ENCODE data around the gene SLC34A3. TPM values are rescaled to one million over a fixed set of nuclear protein-coding genes. Genes with fewer than 3 reads are reported as not detected.
A peak's percentile ranks its signal among the peaks of the same experiment; 100 is the strongest.

The SLC34A3 gene
- total RNA-seq, 1 experiment from 2014 or later: not detected

DNA sequence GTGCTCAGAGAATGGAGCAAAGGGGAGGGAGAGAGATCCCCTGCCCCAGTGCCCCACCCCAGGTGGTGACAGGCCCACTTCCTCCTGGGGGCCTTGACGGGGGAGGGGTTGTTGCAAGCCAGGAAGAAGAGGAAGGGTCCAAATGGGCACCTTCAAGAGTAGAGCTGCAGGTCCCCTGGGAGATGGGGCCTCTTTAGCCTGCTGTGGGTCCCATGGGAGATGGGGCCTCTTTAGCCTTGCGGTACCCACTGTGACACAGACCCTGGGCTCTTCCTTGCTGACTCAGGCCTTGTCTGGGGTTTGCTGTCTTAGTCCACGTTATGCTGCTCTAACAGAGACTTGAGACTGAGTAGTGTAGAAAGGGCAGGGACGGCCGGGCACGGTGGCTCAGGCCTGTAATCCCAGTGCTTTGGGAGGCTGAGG is 37.2 kb downstream of the SLC34A3 start:
- no TSS peak for BruUV-seq (replicated peaks)
- peaks cover 7% of the 10 kb centered on the region for H3K4me1 Mint-ChIP-seq (ENCODE audit: insufficient read depth, unreplicated experiment)
- H3K9me3 Mint-ChIP-seq (ENCODE audit: unreplicated experiment): no peaks in the 10 kb centered on the region
- POLR2A ChIA-PET: interaction anchor here (0.7 kb wide), 1 partner anchor 43 kb away, joined by 3 read pairs; the partner anchor contains the start of gene CYSRT1
- CTCF ChIA-PET: interaction anchor here (0.5 to 1.2 kb wide), 8 partner anchors 10 to 541 kb away, joined by 3 to 4 read pairs (median 3); partner anchors contain the start of gene TOR4A
- H3K27ac Mint-ChIP-seq (ENCODE audit: low read depth, unreplicated experiment): no peak overlapping the region
- H3K36me3 Mint-ChIP-seq (ENCODE audit: insufficient read depth, unreplicated experiment): peaks cover 44% of the 10 kb centered on the region
- H3K4me3 Mint-ChIP-seq (ENCODE audit: unreplicated experiment): no peak overlapping the region
- DNase-seq (ENCODE audit: unreplicated experiment): no peak
- no peaks in the 10 kb centered on the region for H3K27me3 Mint-ChIP-seq (ENCODE audit: insufficient read depth, unreplicated experiment)
- intact Hi-C loops (cut with micrococcal nuclease): no loop called here
- TF ChIP-seq, protein P1, sequence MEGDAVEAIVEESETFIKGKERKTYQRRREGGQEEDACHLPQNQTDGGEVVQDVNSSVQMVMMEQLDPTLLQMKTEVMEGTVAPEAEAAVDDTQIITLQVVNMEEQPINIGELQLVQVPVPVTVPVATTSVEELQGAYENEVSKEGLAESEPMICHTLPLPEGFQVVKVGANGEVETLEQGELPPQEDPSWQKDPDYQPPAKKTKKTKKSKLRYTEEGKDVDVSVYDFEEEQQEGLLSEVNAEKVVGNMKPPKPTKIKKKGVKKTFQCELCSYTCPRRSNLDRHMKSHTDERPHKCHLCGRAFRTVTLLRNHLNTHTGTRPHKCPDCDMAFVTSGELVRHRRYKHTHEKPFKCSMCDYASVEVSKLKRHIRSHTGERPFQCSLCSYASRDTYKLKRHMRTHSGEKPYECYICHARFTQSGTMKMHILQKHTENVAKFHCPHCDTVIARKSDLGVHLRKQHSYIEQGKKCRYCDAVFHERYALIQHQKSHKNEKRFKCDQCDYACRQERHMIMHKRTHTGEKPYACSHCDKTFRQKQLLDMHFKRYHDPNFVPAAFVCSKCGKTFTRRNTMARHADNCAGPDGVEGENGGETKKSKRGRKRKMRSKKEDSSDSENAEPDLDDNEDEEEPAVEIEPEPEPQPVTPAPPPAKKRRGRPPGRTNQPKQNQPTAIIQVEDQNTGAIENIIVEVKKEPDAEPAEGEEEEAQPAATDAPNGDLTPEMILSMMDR (IDR thresholded peaks at IDR 0.05; ENCODE audit: unreplicated experiment): no peak

DNA sequence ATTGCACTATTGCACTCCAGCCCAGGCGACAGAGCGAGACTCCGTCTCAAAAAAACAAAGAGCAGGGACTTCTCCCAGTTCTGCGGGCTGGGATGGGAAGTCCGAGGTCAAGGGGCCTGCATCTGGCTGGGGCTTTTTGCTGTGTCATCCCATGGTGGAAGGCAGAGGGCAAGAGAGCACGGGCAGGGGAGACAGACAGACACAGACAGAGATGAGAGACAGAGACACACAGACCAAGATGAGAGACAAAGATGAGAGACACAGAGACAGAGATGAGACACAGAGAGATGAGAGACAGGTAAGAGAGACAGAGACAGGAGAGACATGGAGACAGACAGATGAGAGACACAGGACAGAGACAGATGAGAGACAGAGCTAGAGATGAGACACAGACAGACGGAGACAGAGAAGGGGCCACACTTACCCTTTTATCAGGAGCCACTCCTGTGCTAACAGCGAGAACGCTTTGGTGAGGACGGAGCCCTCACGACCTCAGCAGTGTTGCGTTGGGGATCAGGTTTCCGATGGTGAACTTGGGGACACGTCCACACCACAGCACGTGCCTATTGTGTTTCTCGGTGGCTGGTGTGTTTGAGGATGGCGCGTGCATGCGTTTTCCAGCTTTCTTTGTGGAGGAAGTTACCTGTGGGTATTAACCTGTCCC is 38.0 kb downstream of the SLC34A3 start:
- BruUV-seq (replicated peaks): no TSS peak
- Mint-ChIP-seq H3K27me3 (ENCODE audit: insufficient read depth, unreplicated experiment) (no peaks in the 10 kb centered on the region), H3K36me3 (ENCODE audit: insufficient read depth, unreplicated experiment) (peaks cover 44% of the 10 kb centered on the region), H3K4me1 (ENCODE audit: insufficient read depth, unreplicated experiment) (peaks cover 10% of the 10 kb centered on the region), H3K4me3 (ENCODE audit: unreplicated experiment) (no peak overlapping the region), H3K27ac (ENCODE audit: low read depth, unreplicated experiment) (no peak overlapping the region), H3K9me3 (ENCODE audit: unreplicated experiment) (no peaks in the 10 kb centered on the region)
- no peak for DNase-seq (ENCODE audit: unreplicated experiment)
- intact Hi-C loops (cut with micrococcal nuclease): no loop called here
- ChIA-PET POLR2A (interaction anchor here (0.6 to 1.4 kb wide), 3 partner anchors 14 to 44 kb away, joined by 3 to 5 read pairs (median 4); partner anchors contain the start of gene CYSRT1), CTCF (interaction anchor here (0.6 to 0.8 kb wide), 4 partner anchors 11 to 541 kb away, joined by 3 to 4 read pairs (median 3); no protein-coding TSS in a partner anchor)
- TF ChIP-seq, protein P1 (IDR thresholded peaks at IDR 0.05; ENCODE audit: unreplicated experiment): no peak

DNA sequence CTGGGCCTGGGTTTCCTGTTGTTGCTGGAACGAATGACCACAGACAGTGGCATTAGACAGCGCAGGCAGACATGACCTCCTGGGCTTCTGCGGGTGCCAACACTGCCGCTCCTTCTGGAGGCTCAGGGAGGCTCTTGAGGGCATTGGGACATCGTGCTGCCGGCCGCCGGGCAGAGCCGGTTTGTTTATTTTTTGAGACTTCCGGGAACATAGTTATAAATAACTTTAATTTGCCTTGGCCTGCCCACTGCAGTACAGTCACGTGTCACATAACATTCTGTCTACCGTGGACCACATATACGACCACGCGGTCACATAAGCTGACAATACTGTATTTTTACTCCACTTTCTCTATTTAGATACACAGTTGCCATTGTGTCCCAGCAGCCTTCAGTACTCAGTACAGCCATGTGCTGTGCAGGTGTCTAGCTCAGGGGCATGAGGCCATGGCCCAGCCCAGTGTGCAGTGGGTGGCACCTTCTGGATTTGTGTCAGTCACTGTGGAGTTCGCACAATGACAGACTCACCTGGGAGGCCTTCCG is 38.6 kb downstream of the SLC34A3 start:
- Mint-ChIP-seq H3K27me3 (ENCODE audit: insufficient read depth, unreplicated experiment) (no peaks in the 10 kb centered on the region), H3K9me3 (ENCODE audit: unreplicated experiment) (no peaks in the 10 kb centered on the region), H3K27ac (ENCODE audit: low read depth, unreplicated experiment) (no peak overlapping the region), H3K4me1 (ENCODE audit: insufficient read depth, unreplicated experiment) (peaks cover 14% of the 10 kb centered on the region), H3K4me3 (ENCODE audit: unreplicated experiment) (no peak overlapping the region), H3K36me3 (ENCODE audit: insufficient read depth, unreplicated experiment) (peaks cover 42% of the 10 kb centered on the region)
- no TSS peak for BruUV-seq (replicated peaks)
- intact Hi-C loops (cut with micrococcal nuclease): no loop called here
- TF ChIP-seq, protein P1 (IDR thresholded peaks at IDR 0.05; ENCODE audit: unreplicated experiment): no peak
- peak; percentile 61 for DNase-seq (ENCODE audit: unreplicated experiment)
- POLR2A ChIA-PET: interaction anchor here (1.4 kb wide), 1 partner anchor 27 kb away, joined by 4 read pairs; no protein-coding TSS in a partner anchor
- CTCF ChIA-PET: no interaction called here

DNA sequence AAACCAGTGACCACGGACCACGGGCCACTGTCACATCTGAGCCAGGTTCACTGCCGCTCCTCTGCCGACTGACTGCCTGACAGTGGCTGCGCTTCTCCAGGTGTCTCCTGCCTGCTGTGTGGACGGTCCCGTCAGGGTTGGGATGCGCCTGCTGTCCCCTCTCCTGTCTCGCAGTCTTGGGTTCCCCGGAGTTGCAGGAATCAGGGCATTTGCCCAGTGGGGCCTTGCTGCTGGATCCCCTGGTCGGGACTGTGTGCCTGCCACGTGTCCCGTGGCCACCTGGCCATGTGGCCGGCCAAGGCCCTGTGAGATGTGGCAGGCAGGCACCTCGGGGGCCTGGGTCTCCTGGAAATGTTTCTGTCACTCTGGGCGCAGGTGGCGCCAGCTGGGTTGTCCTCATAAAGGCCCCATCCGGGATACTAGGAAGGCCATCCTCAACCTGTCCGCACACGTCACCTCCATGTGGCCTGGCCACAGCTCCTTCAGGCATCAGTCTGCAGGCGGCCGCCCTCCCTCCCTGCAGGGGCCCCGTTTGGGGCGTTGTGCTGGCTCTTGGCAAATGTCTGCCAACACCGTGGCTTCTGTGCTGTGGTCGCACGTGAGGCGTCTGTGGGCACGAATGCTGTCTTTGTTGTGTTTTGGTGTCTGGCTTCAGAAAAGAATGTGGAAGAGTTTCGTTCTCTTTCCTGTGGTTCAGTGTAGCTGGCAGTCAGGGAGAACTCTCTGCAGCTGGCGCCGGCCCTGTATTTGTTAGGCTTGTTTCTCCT is 40.4 kb downstream of the SLC34A3 start:
- POLR2A ChIA-PET: interaction anchor here (0.6 kb wide), 2 partner anchors 8 to 813 kb away, joined by 3 read pairs; no protein-coding TSS in a partner anchor
- intact Hi-C loops (cut with micrococcal nuclease): no loop called here
- no peak overlapping the region for H3K4me3 Mint-ChIP-seq (ENCODE audit: unreplicated experiment)
- no peaks in the 10 kb centered on the region for H3K27me3 Mint-ChIP-seq (ENCODE audit: insufficient read depth, unreplicated experiment)
- no TSS peak for BruUV-seq (replicated peaks)
- H3K9me3 Mint-ChIP-seq (ENCODE audit: unreplicated experiment): no peaks in the 10 kb centered on the region
- TF ChIP-seq, protein P1 (IDR thresholded peaks at IDR 0.05; ENCODE audit: unreplicated experiment): no peak
- H3K36me3 Mint-ChIP-seq (ENCODE audit: insufficient read depth, unreplicated experiment): peaks cover 29% of the 10 kb centered on the region
- CTCF ChIA-PET: no interaction called here
- no peak for DNase-seq (ENCODE audit: unreplicated experiment)
- no peak overlapping the region for H3K27ac Mint-ChIP-seq (ENCODE audit: low read depth, unreplicated experiment)
- peaks cover 20% of the 10 kb centered on the region for H3K4me1 Mint-ChIP-seq (ENCODE audit: insufficient read depth, unreplicated experiment)

Measured in MCF 10A (cell line).